Lower lobe of right lung (tissue), 2 donors: ENCODE data around the gene FAM184B. TPM values are rescaled to one million over a fixed set of nuclear protein-coding genes. Genes with fewer than 3 reads are reported as not detected.

Experiments
- ATAC-seq, 2 donors: fragments of 200-7000 bp; cut with Tn5 transposase; one replicate each; pipeline ENCODE4 v1.9.1; 2020 to 2022; ENCODE audit warnings: mild to moderate bottlenecking in 2 of 2, moderate library complexity in 2 of 2
- DNase-seq: peaks from one replicate; pipeline ENCODE4 v3.0.0-alpha.2; 2020
- H3K27ac ChIP-seq: fragments of 200-600 bp; one replicate; pipeline ENCODE4 v1.8.0; 2022
- H3K27me3 ChIP-seq: fragments of 200-600 bp; one replicate; pipeline ENCODE4 v1.8.0; 2022; ENCODE audit warnings: low read depth
- H3K36me3 ChIP-seq: fragments of 200-600 bp; one replicate; pipeline ENCODE4 v1.8.0; 2022; ENCODE audit warnings: mild to moderate bottlenecking
- H3K4me1 ChIP-seq: fragments of 200-600 bp; one replicate; pipeline ENCODE4 v1.8.0; 2022
- H3K4me3 ChIP-seq: fragments of 200-600 bp; one replicate; pipeline ENCODE4 v1.8.0; 2022; ENCODE audit warnings: mild to moderate bottlenecking
- H3K9me3 ChIP-seq: fragments of 200-600 bp; one replicate; pipeline ENCODE4 v1.8.0; 2022
- intact Hi-C: fragments of 100-400 bp; cut with DNase I; formaldehyde crosslinking; loops from one replicate; pipeline ENCODE4 v1.11.0; 2022
- total RNA-seq: library from RNA; stranded (reverse); fragmentation: NEBNext Ultra II Directional; extraction: Animal tissue kit (Norgen Biotek cat#: 25700); gene quantifications from one replicate; pipeline ENCODE4 v1.2.1, GENCODE V29; 2021
- TF ChIP-seq, protein P1 (sequence below): fragments of 200-600 bp; IDR thresholded peaks from one replicate; pipeline ENCODE4 v1.8.0; 2022; ENCODE audit warnings: antibody characterized with exemption, mild to moderate bottlenecking
- donor health status: DM: no; HTN: yes; CAD: no; lungs with severe emphysema.

FAM184B gene
- total RNA-seq, 1 donor from 2014 or later: 0.24 TPM

DNA sequence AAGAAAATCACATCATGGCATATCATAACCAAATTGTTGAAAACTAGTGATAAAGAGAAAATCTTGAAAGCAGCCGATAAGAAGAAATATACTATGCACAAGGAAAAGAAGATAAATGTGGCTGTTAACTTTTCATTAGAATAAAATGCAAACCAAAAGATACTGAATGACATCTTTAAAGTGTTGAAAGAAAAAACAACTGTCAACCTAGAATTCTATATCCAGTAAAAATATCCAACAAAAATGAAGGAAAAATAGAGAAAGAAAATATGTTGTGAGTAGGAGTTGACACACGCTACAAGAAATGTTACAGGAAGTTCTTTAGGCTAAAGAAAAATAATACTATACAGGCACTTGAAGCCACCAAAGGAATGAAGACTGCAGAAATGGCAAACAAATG, 82.0 kb downstream of the FAM184B start:
- intact Hi-C loops: no loop called here
- Histone ChIP-seq H3K27ac (no peak overlapping the region), H3K4me1 (no peaks in the 10 kb centered on the region), H3K9me3 (peaks cover 9% of the 10 kb centered on the region), H3K4me3 (no peak overlapping the region), H3K27me3 (no peaks in the 10 kb centered on the region), H3K36me3 (no peaks in the 10 kb centered on the region)
- ATAC-seq (no peak), DNase-seq (no peak)
- TF ChIP-seq, protein P1, sequence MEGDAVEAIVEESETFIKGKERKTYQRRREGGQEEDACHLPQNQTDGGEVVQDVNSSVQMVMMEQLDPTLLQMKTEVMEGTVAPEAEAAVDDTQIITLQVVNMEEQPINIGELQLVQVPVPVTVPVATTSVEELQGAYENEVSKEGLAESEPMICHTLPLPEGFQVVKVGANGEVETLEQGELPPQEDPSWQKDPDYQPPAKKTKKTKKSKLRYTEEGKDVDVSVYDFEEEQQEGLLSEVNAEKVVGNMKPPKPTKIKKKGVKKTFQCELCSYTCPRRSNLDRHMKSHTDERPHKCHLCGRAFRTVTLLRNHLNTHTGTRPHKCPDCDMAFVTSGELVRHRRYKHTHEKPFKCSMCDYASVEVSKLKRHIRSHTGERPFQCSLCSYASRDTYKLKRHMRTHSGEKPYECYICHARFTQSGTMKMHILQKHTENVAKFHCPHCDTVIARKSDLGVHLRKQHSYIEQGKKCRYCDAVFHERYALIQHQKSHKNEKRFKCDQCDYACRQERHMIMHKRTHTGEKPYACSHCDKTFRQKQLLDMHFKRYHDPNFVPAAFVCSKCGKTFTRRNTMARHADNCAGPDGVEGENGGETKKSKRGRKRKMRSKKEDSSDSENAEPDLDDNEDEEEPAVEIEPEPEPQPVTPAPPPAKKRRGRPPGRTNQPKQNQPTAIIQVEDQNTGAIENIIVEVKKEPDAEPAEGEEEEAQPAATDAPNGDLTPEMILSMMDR: no peak

DNA sequence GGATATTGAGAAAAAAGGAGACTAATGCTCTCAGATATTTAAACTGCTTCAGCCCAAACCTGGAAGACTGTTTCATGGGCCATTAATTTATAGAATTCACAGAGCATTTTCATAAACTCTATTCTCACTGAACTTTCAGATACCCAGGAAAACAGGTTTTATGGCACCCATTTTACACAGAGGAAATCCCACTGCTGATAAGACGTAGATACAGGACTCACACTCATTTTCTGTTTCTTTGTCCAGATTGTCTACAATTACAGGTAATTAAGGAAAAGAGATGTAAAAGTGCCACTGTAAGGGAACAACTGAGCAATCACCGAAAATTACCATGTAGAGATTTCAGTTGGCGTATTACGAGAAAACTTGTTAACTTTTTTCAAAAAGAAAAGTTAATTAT, 83.3 kb downstream of the FAM184B start:
- ATAC-seq: no peak
- TF ChIP-seq, protein P1: no peak
- intact Hi-C loops: no loop called here
- Histone ChIP-seq H3K9me3 (peaks cover 9% of the 10 kb centered on the region), H3K4me1 (no peaks in the 10 kb centered on the region), H3K27ac (no peak overlapping the region), H3K4me3 (no peak overlapping the region), H3K27me3 (no peaks in the 10 kb centered on the region), H3K36me3 (no peaks in the 10 kb centered on the region)
- no peak for DNase-seq

DNA sequence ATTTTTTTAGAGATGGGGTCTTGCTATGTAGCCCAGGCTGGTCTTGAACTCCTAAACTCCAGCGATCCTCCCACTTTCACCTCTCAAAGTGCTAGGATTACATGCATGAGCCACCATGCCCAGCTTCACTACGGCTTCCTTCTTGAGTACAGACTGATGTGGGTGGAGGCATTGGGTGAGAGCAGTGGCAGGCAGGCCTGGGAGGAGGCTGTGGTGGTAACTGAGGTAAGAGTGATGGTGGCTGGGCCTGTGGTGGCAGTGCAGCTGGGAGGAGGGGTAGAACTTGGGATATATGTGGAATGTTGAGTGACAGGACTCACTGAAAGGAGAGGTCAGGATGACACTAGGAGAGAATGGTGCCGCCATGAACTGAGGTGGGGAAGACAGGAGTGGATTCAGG, 86.1 kb downstream of the FAM184B start:
- no peak for ATAC-seq
- Histone ChIP-seq H3K9me3 (peaks cover 9% of the 10 kb centered on the region), H3K27ac (no peak overlapping the region), H3K4me3 (no peak overlapping the region), H3K36me3 (no peaks in the 10 kb centered on the region), H3K4me1 (no peaks in the 10 kb centered on the region), H3K27me3 (no peaks in the 10 kb centered on the region)
- TF ChIP-seq, protein P1: no peak
- no peak for DNase-seq
- intact Hi-C loops: no loop called here

DNA sequence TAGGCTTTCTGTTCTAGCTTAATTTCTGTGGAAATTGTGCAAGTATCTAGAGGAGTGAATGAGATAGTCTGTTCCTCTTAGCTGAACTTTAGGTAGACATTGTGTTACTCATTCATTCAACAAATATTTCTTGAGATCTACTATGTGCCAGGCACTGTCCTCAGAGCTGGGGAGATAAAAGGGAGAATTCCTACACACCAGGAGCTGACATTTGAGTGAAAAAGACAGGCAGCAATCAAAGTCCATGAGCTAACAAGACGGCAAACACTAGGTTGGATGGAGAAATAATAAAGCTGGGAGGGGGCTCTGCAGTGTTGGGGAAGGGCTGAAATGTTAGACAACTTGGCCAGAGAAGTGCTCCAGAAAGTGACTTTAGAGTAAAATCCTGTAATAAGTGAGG, 86.9 kb downstream of the FAM184B start:
- intact Hi-C loops: no loop called here
- no peak for DNase-seq

DNA sequence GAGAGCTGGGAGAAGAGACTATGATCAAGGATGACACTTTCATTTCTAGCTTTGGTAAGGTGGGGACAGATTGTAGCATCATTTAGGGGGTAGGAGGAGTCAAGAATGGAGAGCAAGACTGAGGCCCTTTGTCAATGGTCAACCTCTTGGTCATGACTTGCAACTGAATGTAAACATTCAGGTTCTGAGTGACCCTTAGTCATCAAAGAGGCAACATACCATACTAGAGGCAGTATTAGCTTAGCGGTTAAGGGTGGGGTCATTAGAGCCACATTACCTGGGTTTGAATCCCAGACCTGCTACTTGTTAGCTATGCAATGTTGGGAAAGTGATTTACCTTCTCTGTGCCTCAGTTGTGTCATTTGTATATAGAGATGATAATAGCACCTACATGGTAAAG, 90.5 kb downstream of the FAM184B start:
- Histone ChIP-seq H3K27me3 (no peaks in the 10 kb centered on the region), H3K9me3 (no peaks in the 10 kb centered on the region), H3K4me3 (no peak overlapping the region), H3K27ac (no peak overlapping the region), H3K36me3 (no peaks in the 10 kb centered on the region), H3K4me1 (no peaks in the 10 kb centered on the region)
- DNase-seq (no peak), ATAC-seq (no peak)
- intact Hi-C loops: no loop called here
- TF ChIP-seq, protein P1: no peak

More for the DNA sequence above, 86.9 kb downstream of the FAM184B start:
- no peaks in the 10 kb centered on the region for H3K4me1 ChIP-seq
- H3K4me3 ChIP-seq: no peak overlapping the region
- H3K36me3 ChIP-seq: no peaks in the 10 kb centered on the region
- H3K27ac ChIP-seq: no peak overlapping the region
- no peak for ATAC-seq
- TF ChIP-seq, protein P1: no peak
- peaks cover 6% of the 10 kb centered on the region for H3K9me3 ChIP-seq
- no peaks in the 10 kb centered on the region for H3K27me3 ChIP-seq

DNA sequence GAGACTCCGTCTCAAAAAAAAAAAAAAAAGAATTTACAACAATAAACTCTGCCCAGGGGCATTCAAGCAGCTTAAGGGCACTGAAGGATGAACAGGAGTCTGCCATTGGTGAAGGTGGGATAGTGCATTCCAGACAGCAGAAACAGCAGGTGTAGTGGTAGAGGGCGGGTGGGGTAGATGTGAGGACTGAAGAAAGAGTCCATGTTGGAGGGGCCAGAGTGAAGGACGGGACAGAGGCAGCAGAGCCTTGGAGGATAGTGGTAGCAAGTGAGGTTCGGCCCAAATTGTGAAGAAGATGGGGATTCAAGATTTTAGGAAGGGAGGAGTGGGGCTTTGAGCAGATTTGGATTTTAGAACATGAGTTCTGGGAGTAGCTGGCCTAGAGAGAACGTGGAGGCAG, 91.3 kb downstream of the FAM184B start:
- Histone ChIP-seq H3K27me3 (no peaks in the 10 kb centered on the region), H3K36me3 (no peaks in the 10 kb centered on the region), H3K27ac (no peak overlapping the region), H3K4me3 (no peak overlapping the region), H3K4me1 (no peaks in the 10 kb centered on the region), H3K9me3 (no peaks in the 10 kb centered on the region)
- no peak for ATAC-seq
- TF ChIP-seq, protein P1: no peak
- no peak for DNase-seq
- intact Hi-C loops: no loop called here
